HG02981 (cell line): Measurements from ENCODE around the gene STN1.

Experiments
- ATAC-seq: cut with Tn5 transposase; IDR thresholded peaks from one replicate; pipeline ENCODE4 v1.9.1; 2021; ENCODE audit warnings: mild to moderate bottlenecking, moderate library complexity; ENCODE audit not compliant: unreplicated experiment

The STN1 gene

GRCh38 chr10:103930449-103930848 is 12.5 kb upstream of the STN1 start:
- ATAC-seq: no peak

- ATAC-seq: no peak
Measured at GRCh38 chr10:103929381-103929921, 11.5 kb upstream of the STN1 start.

GRCh38 chr10:103928784-103929183 is 10.8 kb upstream of the STN1 start:
- no peak for ATAC-seq

- ATAC-seq: no peak
Measured at GRCh38 chr10:103926722-103927319, 8.8 kb upstream of the STN1 start.

DNA sequence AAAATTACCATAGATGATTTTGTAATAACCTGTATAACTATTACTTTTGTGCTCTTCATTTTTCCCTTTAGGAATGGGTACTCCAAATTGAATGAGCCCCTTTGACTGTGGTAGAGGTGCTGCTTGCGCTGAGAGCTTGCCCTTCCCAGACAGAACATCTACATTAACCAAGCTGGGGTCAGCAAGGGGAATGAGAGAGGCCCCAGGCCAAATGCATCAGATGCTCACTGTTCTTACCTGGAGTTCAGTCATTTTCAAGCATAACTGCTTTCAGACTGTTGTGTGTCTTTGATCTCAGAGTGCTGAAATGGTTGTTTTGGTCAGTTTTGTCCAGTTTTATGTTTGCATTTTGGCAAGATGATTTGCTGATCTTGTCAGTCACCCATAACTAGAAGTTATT is 7.6 kb upstream of the STN1 start:
- no peak for ATAC-seq

- ATAC-seq: no peak
Measured at GRCh38 chr10:103923502-103923901, 5.5 kb upstream of the STN1 start.

DNA sequence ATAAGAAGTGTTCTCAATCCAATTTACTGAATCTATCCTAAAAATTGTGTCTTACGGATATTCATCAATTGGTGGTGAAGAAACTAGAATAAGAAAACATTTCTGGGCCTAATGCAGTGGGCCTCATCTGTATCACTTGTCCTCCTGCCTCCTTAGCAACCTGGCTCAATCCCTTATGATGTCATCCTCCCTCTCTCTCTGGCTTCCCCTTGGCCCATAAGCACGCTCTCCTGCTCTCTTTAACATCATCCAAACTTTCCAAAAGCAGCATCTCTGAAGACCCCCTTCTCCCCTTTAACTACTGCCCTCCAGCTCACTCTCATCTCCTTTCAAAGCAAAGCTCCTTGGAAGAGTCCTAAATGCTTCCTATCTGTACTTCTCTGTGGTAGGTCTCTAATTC is 4.7 kb upstream of the STN1 start:
- no peak for ATAC-seq

GRCh38 chr10:103921750-103922195 is 3.8 kb upstream of the STN1 start:
- ATAC-seq: no peak

GRCh38 chr10:103921248-103921647 is 3.3 kb upstream of the STN1 start:
- no peak for ATAC-seq

GRCh38 chr10:103919648-103920025 is 1.7 kb upstream of the STN1 start:
- ATAC-seq: no peak

DNA sequence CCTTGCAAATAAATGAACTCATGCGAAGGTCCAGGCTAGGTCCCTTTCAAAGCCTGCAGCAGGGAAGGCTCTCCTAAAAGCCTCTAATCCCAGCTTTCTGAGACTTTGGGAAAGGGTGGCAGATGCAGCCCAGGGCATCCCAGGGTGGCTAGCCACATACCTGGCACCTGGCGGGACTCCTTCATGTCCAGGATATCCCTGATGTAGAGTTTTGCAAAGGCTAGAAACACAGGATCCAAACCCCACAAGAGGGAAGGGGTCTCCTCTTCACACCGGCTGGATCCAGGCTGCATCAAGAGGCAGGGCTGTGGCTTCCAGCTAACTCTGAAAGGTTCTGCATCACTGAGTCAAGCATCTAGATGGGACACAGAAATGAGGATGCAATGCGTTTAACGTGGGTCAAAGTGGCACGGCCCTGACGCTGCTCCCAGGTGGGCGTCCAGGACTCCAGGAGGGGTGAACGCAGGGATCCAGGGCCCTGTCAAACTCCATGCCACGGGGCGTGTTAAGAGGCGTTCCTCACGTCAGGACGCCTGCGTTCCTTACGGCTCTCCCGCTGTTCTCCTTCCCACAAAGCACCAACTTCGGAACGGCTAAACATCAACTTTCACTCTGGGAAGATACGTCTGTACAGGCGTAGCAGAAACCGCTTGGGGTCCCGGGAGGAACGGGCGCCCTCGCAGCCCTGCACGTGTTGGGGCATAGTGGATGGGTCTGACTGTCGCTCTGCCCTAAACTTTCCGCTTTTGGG is 507 bp downstream of the STN1 start:
- ATAC-seq: peak; percentile 2

DNA sequence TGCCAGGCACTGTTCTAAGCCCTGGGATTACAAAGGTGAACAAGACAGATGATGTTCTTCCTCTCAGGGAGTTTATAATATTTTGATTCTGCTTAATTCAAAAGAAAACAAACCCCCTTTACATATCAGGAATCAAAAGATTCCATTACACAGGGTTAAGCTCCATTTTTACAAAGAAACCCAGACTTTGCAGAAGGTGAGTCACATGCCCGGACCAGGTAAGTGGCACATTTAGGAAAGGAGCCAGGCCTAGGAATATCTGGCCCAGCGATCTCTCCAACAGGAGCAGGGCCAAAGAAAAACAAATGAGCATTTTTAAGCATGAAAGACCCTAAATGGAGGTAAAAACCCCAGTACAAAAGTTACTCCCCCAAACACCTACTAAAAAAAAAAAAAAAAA is 1.1 kb downstream of the STN1 start:
- ATAC-seq: no peak

DNA sequence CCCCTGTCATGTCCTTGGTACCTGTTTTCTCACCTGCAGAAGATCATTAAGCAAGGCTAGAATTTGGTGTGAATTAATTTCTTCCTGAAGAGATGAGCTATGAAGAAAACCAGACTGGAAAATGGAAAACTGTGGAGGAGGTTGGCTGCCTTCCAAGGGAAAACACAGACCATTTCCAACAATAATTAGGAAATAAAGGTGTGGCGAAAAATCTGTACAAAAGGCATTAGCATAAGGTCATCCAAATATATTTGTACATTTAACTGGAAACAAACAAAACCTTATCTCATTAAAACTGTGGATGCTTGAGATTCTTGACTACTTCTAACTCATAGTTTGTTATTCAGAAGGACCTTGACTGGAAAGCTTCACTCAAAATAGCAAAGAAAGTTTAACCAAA is 1.7 kb downstream of the STN1 start:
- ATAC-seq: no peak

- peak; percentile 21 for ATAC-seq
Measured at GRCh38 chr10:103915796-103916195, 2.2 kb downstream of the STN1 start.

DNA sequence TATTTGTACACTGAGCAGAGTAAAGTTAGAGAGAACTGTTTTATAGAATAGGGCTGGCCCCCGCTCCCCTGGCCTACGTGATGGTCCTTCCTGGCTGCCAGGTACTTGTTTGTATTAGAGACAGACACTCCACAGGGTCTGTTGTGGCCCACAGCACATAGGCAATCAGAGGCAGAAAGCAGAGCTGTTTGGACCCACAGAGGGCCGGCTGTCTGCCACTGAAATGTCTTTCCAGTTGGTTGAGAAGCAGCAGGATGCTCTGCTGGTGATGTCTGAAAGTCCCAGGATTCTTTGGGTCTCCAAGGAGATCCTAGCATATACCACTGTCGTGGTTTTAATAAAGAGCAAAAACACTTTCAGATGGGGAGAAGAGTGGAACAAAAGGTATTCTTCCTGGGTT is 5.2 kb downstream of the STN1 start:
- ATAC-seq: no peak

- no peak for ATAC-seq
Measured at GRCh38 chr10:103911021-103911459, 6.9 kb downstream of the STN1 start.

DNA sequence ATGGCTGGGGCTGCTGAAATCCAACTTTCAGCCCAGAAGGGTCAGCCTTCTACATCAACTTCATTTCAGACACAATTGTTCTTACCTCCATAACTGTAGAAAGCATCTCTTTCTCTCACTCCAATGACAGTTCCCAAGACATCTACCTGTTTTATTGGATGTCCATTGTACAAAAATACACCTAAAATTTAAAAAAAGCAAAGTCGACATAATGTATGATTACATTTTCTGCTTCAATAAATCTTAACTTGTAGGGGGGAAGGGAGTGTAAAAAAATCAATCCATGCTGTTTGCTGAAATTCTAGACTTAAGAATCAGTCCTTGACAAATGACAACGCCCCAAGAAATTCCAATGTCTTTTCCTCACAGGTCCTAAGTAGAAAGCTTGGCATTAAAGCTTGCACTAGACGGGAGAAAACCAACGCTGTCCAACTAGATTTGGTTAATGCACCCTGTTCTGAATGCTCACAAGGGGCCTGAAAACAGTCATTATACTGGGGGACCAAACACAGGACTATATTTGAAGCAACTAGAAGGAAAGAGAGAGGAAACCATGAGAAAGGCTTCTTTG is 7.5 kb downstream of the STN1 start:
- ATAC-seq: no peak

DNA sequence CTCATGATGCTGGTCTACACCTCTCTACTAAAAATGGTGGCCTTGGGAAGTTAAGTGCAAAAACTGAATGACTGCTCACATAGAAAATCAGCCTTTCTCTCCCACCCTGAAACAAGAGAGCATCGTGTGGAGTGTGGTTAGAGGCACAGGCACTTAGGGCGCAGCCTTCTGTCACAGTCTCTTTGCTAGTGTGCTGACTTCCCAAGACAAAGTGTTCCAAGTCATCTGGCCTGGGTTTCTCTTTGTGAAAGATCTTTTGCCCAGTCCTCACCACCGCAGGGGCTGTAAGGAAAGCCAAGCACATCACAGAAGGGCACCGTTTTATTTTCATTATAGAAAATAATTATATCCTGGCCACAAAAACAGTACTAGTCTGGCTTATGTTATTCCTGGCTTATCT is 12.5 kb downstream of the STN1 start:
- ATAC-seq: no peak

- ATAC-seq: no peak
Measured at GRCh38 chr10:103901299-103901698, 16.7 kb downstream of the STN1 start.

DNA sequence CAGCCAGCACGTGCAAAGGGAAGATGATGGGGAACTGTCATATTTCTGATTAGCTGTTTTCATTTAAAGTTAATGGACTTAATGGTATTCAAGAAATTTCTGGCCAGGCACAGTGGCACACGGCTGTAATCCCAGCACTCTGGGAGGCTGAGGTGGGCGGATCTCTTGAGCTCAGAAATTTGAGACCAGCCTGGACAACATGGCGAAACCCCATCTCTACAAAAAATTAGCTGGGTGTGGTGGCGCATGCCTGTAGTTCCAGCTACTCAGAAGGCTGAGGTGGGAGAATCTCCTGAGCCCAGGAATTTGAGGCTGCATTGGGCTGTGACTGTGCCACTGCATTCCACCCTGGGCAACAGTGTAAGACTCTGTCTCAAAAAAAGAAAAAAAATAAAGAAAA is 18.7 kb downstream of the STN1 start:
- no peak for ATAC-seq

- no peak for ATAC-seq
Measured at GRCh38 chr10:103897241-103897774, 20.7 kb downstream of the STN1 start.

DNA sequence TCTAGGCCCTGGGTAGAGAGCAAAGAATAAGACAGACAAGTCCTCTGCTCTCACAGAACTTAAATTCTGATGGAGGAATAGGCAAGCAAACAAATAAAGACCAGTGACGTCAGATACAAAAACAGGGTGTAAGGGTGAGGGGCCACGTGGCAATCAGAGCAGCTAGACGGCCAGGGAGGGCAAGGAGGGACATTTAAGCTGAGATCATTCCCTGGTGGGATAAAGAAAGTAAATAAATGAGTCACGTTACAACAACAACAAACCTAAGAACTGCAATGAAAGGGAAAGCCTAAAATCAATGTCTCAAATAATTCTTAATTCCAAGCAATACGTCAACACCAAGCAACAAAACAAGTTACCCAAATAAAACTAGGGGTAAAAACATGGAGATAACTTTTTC is 21.8 kb downstream of the STN1 start:
- ATAC-seq: no peak
